ENCODE results near the gene STK32B.

- no peak for TF ChIP-seq ZFP36 (IDR thresholded peaks at IDR 0.05; ENCODE audit: borderline replicate concordance, partially characterized antibody)
- TF ChIP-seq CEBPB (IDR thresholded peaks at IDR 0.05): no peak
- no peak for TF ChIP-seq CTCF (IDR thresholded peaks at IDR 0.05)
- TF ChIP-seq MYC (IDR thresholded peaks at IDR 0.05; ENCODE audit: borderline replicate concordance, low read length): no peak
Observed at GRCh38 chr4:5261866-5262265, 210.6 kb downstream of the STK32B start.

All from A549 (cell line).